Tibial nerve (tissue), 4 donors: ENCODE results near the gene MND1. TPM values are rescaled to one million over a fixed set of nuclear protein-coding genes. Genes with fewer than 3 reads are reported as not detected.
A peak's percentile ranks its signal among the peaks of the same experiment; 100 is the strongest.
"Not testable (repeated sequence)": the region's sequence is repeated elsewhere in the genome, so short reads cannot be mapped to it uniquely, and the experiment has no call there.

Experiments
- DNase-seq, 2 donors: peaks; one replicate each; pipeline ENCODE4 v3.0.0-alpha.2; 2019; ENCODE audit warnings: low spot score in 2 of 2
- H3K27ac ChIP-seq, 4 donors: fragments of 200-600 bp; sonication (generic) in 3 of 4; one replicate each; pipeline ENCODE4 v1.5.1; 2017 to 2019; ENCODE audit warnings: mild to moderate bottlenecking in 1 of 4
- H3K27me3 ChIP-seq, 2 donors: fragments of 200-600 bp; sonication (generic) in 1 of 2; one replicate each; pipeline versions ENCODE4 v1.5.1 to v1.6.0; 2017 to 2019
- H3K36me3 ChIP-seq, 3 donors: fragments of 200-600 bp; sonication (generic); one replicate each; pipeline ENCODE4 v1.5.1; 2018 to 2019
- H3K4me1 ChIP-seq, 4 donors: fragments of 200-600 bp; sonication (generic) in 3 of 4; one replicate each; pipeline ENCODE4 v1.5.1; 2017 to 2019
- H3K4me3 ChIP-seq, 4 donors: fragments of 200-600 bp; sonication (generic) in 3 of 4; one replicate each; pipeline ENCODE4 v1.5.1; 2017 to 2019; ENCODE audit warnings: mild to moderate bottlenecking in 1 of 4, moderate library complexity in 1 of 4
- H3K9me3 ChIP-seq, 4 donors: fragments of 200-600 bp; sonication (generic) in 3 of 4; one replicate each; pipeline ENCODE4 v1.5.1; 2017 to 2019
- EP300 ChIP-seq, 2 donors: sonication (generic); formaldehyde crosslinking; IDR thresholded peaks; one replicate each; pipeline ENCODE4 v1.6.1; 2017; ENCODE audit warnings: antibody characterized with exemption in 2 of 2, mild to moderate bottlenecking in 1 of 2
- POLR2A ChIP-seq, 2 donors: fragments of 450-650 bp; IDR thresholded peaks; one replicate each; pipeline ENCODE4 v1.6.1; 2017; ENCODE audit warnings: antibody characterized with exemption in 2 of 2, mild to moderate bottlenecking in 2 of 2, moderate library complexity in 2 of 2
- WGBS, 2 donors: methylation state at CpG; one replicate each; pipeline ENCODE4 v1.1.5; 2018; 5-methylcytosine and 5-hydroxymethylcytosine counted together
- total RNA-seq, 4 donors: library from RNA; depleted of rRNA; stranded (reverse); fragments of >200 nt; gene quantifications; one replicate each; pipeline ENCODE4 v1.1.0, GENCODE V29; 2016
- TF ChIP-seq, protein P1 (sequence below), 5 experiments: fragments of 200-600 bp in 3 of 5; fragments of 450-650 bp in 2 of 5; sonication (generic) in 3 of 5; IDR thresholded peaks; one replicate each; pipeline ENCODE4 v1.5.1; 2016 to 2019; ENCODE audit warnings: antibody characterized with exemption in 5 of 5, mild to moderate bottlenecking in 3 of 5, moderate library complexity in 2 of 5

Gene MND1
- total RNA-seq, 4 donors from 2014 or later: 0.66 to 2.1 TPM; not detected in 2

- Histone ChIP-seq H3K27me3 (no peaks in the 10 kb centered on the region), H3K9me3 (no peaks in the 10 kb centered on the region), H3K4me3 (no peak overlapping the region), H3K36me3 (no peaks in the 10 kb centered on the region), H3K4me1 (no peaks in the 10 kb centered on the region), H3K27ac (no peak overlapping the region)
- DNase-seq: no peak
- WGBS, 2 donors: 86 to 91% methylated on average over 6 of the region's 6 CpGs
- TF ChIP-seq POLR2A (IDR thresholded peaks at IDR 0.05) (no peak), EP300 (IDR thresholded peaks at IDR 0.05) (no peak)
- TF ChIP-seq, protein P1, sequence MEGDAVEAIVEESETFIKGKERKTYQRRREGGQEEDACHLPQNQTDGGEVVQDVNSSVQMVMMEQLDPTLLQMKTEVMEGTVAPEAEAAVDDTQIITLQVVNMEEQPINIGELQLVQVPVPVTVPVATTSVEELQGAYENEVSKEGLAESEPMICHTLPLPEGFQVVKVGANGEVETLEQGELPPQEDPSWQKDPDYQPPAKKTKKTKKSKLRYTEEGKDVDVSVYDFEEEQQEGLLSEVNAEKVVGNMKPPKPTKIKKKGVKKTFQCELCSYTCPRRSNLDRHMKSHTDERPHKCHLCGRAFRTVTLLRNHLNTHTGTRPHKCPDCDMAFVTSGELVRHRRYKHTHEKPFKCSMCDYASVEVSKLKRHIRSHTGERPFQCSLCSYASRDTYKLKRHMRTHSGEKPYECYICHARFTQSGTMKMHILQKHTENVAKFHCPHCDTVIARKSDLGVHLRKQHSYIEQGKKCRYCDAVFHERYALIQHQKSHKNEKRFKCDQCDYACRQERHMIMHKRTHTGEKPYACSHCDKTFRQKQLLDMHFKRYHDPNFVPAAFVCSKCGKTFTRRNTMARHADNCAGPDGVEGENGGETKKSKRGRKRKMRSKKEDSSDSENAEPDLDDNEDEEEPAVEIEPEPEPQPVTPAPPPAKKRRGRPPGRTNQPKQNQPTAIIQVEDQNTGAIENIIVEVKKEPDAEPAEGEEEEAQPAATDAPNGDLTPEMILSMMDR (IDR thresholded peaks at IDR 0.05): no peak
Observed at GRCh38 chr4:153440475-153440874, 96.0 kb downstream of the MND1 start.

DNA sequence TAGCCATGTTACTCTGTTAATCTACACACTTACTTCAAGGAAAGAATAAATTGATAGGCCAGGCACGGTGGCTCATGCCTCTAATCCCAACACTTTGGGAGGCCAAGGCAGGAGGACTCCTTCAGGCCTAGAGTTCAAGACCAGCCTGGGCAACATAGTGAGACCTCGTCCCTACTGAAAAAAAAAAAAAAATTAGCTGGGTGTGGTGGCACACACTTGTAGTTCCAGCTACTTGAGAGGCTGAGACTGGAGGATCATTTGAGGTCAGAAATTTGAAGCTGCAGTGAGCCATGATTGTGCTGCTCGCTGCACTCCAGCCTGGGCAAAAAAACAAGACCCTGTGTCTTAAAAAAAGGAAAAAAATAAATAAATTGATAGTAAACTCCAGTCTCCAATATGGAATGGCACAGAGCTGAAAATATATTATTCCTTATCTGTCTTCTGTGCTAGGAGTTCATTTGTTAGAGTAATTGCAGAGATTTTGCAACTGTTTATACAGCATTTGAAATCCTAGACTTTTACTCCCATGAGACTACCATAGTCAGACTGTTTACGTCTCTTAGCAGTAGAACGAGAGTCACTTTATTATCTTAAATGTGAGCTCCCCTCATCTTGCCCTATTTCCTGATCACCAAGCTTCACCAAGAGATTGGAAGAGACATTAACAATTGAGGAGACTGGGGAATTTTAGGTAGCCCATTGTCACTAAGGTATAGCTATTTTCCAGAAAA is 102.9 kb downstream of the MND1 start:
- no peak overlapping the region for H3K4me3 ChIP-seq
- DNase-seq: no peak
- H3K27me3 ChIP-seq: no peaks in the 10 kb centered on the region
- TF ChIP-seq POLR2A (IDR thresholded peaks at IDR 0.05): no peak
- TF ChIP-seq EP300 (IDR thresholded peaks at IDR 0.05): peak in 1 of 2 donors; percentile 6
- H3K27ac ChIP-seq: no peak overlapping the region
- no peaks in the 10 kb centered on the region for H3K9me3 ChIP-seq
- no peaks in the 10 kb centered on the region for H3K36me3 ChIP-seq
- H3K4me1 ChIP-seq: peaks cover 0 to 9% (median 0%) of the 10 kb centered on the region in 4 donors
- WGBS, 2 donors: 74 to 75% methylated on average over 5 of the region's 5 CpGs

DNA sequence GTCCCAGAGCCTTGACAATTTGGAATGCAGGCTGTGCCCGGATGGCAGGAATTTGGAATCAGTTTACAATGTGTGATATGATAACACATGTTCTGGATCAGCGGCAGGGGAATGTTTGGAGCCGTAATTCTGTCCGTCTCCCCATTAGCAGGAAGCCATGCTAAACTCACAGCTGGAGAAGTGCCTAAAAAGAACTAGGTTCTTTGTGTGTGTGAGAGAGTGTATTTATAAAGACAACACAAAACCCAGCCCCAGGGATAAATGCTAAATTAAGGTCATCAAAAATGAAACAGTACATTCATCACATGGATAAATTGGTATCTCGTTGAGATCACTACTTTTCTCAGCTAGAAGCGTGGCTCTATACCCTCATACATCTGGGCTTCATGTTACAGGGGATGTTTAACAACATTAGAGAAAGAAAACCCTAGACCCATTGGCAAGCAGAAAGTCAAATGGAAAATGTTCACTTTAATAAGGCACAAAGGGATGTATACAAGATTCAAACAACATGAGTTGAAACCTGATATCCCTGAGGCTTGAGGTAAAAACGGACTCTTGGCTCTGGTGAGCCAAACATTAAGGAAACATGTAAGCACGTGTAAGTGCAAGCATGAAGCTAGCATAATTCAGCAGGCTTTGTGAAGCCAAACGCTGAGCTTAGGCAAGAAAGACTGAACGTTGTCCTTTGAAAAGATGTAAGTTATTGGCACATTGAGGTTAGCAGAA is 103.7 kb downstream of the MND1 start:
- TF ChIP-seq POLR2A (IDR thresholded peaks at IDR 0.05): no peak
- TF ChIP-seq EP300 (IDR thresholded peaks at IDR 0.05): no peak
- WGBS, 2 donors: 25 to 29% methylated on average over 10 of the region's 10 CpGs
- DNase-seq: no peak
- H3K4me1 ChIP-seq: peaks cover 0 to 9% (median 0%) of the 10 kb centered on the region in 4 donors
- no peak overlapping the region for H3K4me3 ChIP-seq
- H3K9me3 ChIP-seq: no peaks in the 10 kb centered on the region
- H3K36me3 ChIP-seq: no peaks in the 10 kb centered on the region
- no peaks in the 10 kb centered on the region for H3K27me3 ChIP-seq
- H3K27ac ChIP-seq: no peak overlapping the region

DNA sequence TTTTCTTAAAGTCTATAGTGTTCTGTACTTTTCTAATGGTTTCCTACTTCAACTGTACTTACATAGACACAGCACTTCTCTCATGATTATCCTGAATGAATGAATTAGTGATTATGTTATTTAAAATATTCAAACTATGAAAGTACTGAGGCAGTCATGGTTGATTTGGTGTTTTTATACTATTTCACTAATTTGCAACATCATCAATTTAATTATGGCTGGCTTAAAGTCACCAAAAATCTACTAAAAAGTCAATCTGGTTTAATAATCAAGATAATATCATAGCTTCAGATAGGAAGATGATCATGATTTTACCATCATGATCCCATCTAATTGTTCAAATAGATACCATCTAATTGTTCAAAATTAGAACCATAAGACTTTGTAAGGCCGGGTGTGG is 104.8 kb downstream of the MND1 start:
- 88 to 100% methylated on average over 1 of the region's 1 CpG for WGBS, 2 donors

DNA sequence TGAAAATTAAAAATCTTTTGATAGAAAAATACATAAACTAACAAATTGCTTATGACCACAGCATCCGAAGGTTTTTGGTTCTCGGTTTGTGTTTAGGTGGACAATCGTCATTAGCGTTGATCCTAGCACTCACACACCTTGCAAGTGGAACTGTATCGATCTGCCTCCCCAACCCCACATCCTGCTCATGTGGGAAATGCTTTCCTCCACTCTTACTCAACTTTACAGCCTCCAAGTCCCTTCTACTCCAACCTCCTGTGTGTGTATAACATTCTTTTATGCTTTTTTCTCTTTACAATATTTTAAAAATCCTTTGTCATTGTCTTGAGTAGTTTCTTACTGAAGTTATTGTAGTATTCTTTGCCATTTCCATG is 106.0 kb downstream of the MND1 start:
- Histone ChIP-seq H3K4me3 (no peak overlapping the region), H3K27me3 (no peaks in the 10 kb centered on the region), H3K4me1 (peaks cover 0 to 9% (median 0%) of the 10 kb centered on the region in 4 donors), H3K36me3 (no peaks in the 10 kb centered on the region), H3K9me3 (no peaks in the 10 kb centered on the region), H3K27ac (no peak overlapping the region)
- TF ChIP-seq EP300 (IDR thresholded peaks at IDR 0.05): no peak
- TF ChIP-seq, protein P1 (IDR thresholded peaks at IDR 0.05): no peak
- no peak for TF ChIP-seq POLR2A (IDR thresholded peaks at IDR 0.05)
- 87 to 90% methylated on average over 5 of the region's 5 CpGs for WGBS, 2 donors
- no peak for DNase-seq

More for the DNA sequence above, 104.8 kb downstream of the MND1 start:
- Histone ChIP-seq H3K27me3 (no peaks in the 10 kb centered on the region), H3K4me3 (no peak overlapping the region), H3K9me3 (no peaks in the 10 kb centered on the region), H3K27ac (no peak overlapping the region), H3K36me3 (no peaks in the 10 kb centered on the region), H3K4me1 (peaks cover 0 to 9% (median 0%) of the 10 kb centered on the region in 4 donors)
- DNase-seq: no peak
- TF ChIP-seq, protein P1 (IDR thresholded peaks at IDR 0.05): no peak
- TF ChIP-seq EP300 (IDR thresholded peaks at IDR 0.05): no peak
- TF ChIP-seq POLR2A (IDR thresholded peaks at IDR 0.05): no peak

DNA sequence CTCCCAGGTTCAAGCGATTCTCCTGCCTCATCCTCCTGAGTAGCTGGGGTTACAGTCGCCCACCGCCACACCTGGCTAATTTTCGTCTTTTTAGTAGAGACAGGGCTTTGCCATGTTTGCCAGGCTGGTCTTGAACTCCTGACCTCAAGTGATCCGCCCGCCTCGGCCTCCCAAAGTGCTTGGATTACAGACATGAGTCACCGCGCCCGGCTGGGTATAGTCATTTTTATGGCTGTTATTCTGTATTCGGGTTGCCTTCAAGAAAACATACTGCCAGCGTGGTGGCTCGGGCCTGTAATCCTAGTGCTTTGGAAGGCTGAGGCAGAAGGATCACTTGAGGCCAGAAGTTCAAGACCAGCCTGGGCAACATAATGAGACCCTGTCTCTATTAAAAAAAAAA is 106.7 kb downstream of the MND1 start:
- not testable (repeated sequence) for H3K27ac ChIP-seq, H3K36me3 ChIP-seq, H3K4me3 ChIP-seq, H3K9me3 ChIP-seq, H3K27me3 ChIP-seq, DNase-seq, H3K4me1 ChIP-seq
- WGBS, 2 donors: 78 to 83% methylated on average over 13 of the region's 13 CpGs
